HG02884 (cell line): ENCODE data around the gene TMEM190.
"Not testable (repeated sequence)": the region's sequence is repeated elsewhere in the genome, so short reads cannot be mapped to it uniquely, and the experiment has no call there.

ENCODE experiments used
- ATAC-seq: cut with Tn5 transposase; IDR thresholded peaks from one replicate; pipeline ENCODE4 v1.9.1; 2021; ENCODE audit warnings: mild to moderate bottlenecking, moderate library complexity; ENCODE audit not compliant: unreplicated experiment

The TMEM190 gene

DNA sequence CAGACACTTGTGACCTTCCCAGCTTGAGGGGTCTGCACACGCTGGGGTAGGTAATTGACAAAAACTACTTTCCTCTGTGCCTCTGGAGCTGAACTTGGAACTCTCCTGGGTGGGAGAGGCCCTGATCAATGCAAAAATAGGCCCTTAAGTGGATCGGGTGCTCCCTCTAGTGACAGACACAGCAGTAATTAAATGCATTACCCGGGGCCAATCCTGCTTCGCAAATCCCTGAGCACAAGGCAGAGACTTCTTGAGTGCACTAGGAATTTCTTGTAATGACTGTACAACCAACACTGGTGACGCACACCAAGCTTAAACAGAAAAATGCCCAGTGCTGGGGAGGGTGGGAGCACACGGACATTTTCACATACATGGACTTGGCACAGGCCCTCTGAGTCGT, 41.6 kb downstream of the TMEM190 start:
- ATAC-seq = no peak

DNA sequence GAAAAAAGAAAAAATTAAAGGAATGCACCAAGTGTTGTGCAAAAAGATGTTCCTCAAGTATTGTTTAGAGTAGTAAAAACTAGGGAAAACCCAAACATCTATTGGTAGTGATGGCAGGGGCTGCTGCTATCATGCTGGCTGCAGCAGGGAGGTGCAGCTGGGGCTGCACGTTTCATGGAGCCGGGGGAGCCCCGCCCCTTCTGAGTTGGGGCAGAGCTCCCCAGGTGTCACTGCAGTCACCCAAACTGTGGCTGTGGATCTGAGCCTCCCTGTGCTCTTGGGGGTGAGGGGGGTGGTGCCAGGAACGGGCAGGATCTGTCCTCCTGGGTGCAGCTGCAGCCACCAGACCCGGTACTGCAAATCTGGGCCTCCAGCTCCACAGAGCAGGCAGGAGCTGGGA, 42.5 kb downstream of the TMEM190 start:
- ATAC-seq = no peak

DNA sequence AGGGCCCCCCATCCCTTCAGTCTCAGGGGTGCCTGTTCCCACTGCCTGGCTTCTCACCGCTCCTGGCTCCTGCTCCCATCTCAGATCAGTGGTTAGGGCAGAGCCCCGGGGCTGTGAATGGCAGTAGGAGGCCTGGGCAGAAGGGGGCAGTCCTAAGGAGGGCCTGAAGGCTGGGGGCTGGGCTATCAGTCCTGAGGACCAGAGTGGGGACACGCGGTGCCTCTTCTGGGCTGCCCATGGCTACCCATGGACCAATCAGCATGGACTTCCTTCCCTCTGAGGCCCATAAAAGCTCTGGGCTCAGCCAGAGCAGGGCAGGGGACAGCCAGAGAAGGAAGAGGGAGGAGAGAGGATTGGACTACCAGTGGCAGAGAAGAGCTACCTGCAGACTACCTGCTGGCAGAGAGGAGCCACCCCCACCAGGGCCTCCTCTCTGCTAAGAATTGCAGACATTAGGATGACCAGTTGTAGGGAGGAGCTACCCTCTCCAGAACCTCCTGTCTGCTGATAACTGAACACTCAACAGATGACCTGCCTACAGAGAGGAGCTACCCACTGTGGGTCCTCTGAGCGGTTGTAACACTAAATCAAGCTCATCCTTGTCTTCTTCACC, 43.1 kb downstream of the TMEM190 start:
- ATAC-seq = no peak

DNA sequence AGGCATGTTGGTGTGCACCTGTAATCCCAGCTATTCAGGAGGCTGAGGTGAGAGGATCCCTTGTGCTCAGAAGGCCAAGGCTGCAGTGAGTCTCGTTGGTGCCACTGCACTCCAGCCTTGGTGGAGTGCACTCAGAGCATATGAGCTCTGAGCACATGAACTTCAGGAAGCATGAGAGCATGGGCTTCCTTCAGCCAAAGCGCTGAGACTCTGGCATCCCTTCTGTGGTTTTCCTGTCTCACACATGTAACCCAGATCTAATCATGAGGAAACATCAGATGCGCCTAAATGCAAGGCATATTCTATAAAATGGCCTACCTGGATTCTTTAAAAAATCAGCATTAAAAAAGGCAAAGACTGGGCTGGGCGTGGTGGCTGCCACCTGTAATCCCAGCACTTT, 44.7 kb downstream of the TMEM190 start:
- ATAC-seq = not testable (repeated sequence)

DNA sequence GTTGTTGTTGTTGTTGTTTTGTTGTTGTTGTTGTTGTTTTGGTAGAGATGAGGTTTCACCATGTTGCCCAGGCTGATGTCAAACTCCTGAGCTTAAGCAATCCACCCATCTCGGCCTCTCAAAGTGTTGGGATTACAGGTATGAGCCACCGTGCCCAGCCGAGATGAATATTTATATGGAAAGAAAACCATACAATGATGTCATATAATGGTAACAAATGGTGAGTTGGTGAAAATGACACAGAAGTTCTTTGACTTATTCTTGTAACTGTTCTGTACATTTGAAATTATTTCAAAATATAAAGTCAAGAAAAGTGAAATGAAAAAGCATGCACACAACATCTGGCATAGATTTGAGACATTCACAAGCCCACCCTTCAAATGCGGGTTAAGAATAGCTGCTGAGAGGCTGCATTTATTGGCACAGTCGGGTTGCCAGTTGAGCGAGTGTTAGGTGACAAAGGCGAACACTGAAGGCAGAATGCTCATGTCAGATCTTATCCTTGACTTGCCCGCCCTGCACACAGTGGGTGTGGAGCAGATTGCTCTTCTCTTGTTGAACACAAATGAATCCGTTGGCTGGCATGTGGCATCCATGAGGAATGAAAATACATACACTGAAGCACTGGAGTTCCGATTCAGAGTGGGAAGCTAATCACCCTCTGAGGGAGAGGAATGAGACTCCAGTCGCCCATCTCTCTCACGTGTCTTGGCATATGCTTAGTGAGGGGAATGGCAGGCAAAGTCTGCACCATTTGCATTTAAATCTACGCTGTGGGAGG, 46.8 kb downstream of the TMEM190 start:
- no peak for ATAC-seq

DNA sequence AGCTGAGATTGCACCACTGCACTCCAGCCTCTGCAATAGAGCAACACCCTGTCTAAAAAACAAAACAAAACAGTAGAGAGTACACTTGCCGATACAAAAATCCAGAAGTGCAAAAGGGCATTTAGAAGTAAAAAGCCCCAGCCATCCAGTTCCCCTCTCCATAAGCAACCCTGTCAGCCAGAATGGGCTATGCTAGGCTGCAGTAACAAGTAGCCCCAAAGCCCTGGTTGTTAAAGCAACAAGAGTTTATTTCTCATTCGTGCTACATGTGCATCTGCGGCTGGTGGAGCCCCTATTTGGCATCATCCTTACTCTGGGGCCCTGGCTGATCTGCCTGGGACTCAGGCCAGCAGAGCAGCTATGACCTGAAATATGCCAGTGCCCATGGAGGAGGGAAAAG, 47.9 kb downstream of the TMEM190 start:
- ATAC-seq = no peak

DNA sequence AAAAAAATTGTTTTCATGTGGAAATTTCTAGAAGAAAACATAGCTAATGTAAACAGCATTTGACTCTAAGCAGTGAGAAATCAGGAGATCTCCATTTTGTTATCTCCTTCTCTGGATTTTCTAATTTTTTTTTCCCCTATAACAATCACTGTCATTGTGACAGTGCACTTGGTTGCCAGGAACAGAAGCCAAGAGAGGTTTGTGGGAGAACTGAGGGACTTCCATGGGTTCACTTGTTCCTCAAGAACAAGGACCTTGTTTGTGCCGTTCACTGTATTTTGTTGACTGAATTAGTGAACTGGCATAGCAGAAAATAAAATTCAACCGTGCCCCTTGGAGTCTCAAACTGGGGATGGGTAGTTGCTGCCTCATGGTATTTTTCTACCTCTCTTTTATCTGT, 49.4 kb downstream of the TMEM190 start:
- no peak for ATAC-seq
